HG02840 (cell line): ENCODE measurements around the gene HECW1.
"Not testable (repeated sequence)": the region's sequence is repeated elsewhere in the genome, so short reads cannot be mapped to it uniquely, and the experiment has no call there.

Experiments used
- ATAC-seq: cut with Tn5 transposase; IDR thresholded peaks from one replicate; pipeline ENCODE4 v1.9.1; 2021; ENCODE audit warnings: mild to moderate bottlenecking, moderate library complexity, moderate number of reproducible peaks; ENCODE audit not compliant: unreplicated experiment, low FRiP score

The HECW1 gene

GRCh38 chr7:43112459-43112940 lies at the start of gene HECW1:
Gene HECW1 (plus strand): TSS chr7:43112647. CDS start chr7:43243906, 131,259 bp downstream.
- ATAC-seq = no peak

GRCh38 chr7:43071604-43072003 lies 40.8 kb upstream of the HECW1 start:
- no peak for ATAC-seq

GRCh38 chr7:43072530-43072929 lies 39.9 kb upstream of the HECW1 start:
- ATAC-seq = no peak

- not testable (repeated sequence) for ATAC-seq
These were observed 38.6 kb upstream of the HECW1 start for GRCh38 chr7:43073811-43074210.

GRCh38 chr7:43076189-43076605 lies 36.2 kb upstream of the HECW1 start:
- peak; percentile 52 for ATAC-seq

- no peak for ATAC-seq
These were observed 35.8 kb upstream of the HECW1 start for GRCh38 chr7:43076606-43077005.

- no peak for ATAC-seq
These were observed 35.2 kb upstream of the HECW1 start for GRCh38 chr7:43077285-43077684.

- no peak for ATAC-seq
These were observed 34.6 kb upstream of the HECW1 start for GRCh38 chr7:43077732-43078391.

GRCh38 chr7:43078794-43079193 lies 33.7 kb upstream of the HECW1 start:
- no peak for ATAC-seq

GRCh38 chr7:43081603-43082002 lies 30.8 kb upstream of the HECW1 start:
- ATAC-seq = no peak

GRCh38 chr7:43083106-43083505 lies 29.3 kb upstream of the HECW1 start:
- no peak for ATAC-seq

GRCh38 chr7:43085017-43085416 lies 27.4 kb upstream of the HECW1 start:
- no peak for ATAC-seq

GRCh38 chr7:43085992-43086391 lies 26.5 kb upstream of the HECW1 start:
- ATAC-seq = no peak

- ATAC-seq = no peak
These were observed 19.6 kb upstream of the HECW1 start for GRCh38 chr7:43092819-43093218.

- no peak for ATAC-seq
These were observed 15.6 kb upstream of the HECW1 start for GRCh38 chr7:43096875-43097274.

- no peak for ATAC-seq
These were observed 12.7 kb upstream of the HECW1 start for GRCh38 chr7:43099750-43100149.

- no peak for ATAC-seq
These were observed 7.5 kb upstream of the HECW1 start for GRCh38 chr7:43104874-43105520.

GRCh38 chr7:43105521-43106120 lies 6.8 kb upstream of the HECW1 start:
- ATAC-seq = no peak

- ATAC-seq = peak; percentile 90
These were observed 4.0 kb upstream of the HECW1 start for GRCh38 chr7:43108255-43109011.

- ATAC-seq = no peak
These were observed 1.5 kb upstream of the HECW1 start for GRCh38 chr7:43110791-43111535.
